NCI-H1048 (cell line): ENCODE results near the gene GLIS2.

Source experiments
- DNase-seq: peaks from one replicate; lab custom pipeline; 2025; lab: John Stamatoyannopoulos, UW

GLIS2 gene

DNA sequence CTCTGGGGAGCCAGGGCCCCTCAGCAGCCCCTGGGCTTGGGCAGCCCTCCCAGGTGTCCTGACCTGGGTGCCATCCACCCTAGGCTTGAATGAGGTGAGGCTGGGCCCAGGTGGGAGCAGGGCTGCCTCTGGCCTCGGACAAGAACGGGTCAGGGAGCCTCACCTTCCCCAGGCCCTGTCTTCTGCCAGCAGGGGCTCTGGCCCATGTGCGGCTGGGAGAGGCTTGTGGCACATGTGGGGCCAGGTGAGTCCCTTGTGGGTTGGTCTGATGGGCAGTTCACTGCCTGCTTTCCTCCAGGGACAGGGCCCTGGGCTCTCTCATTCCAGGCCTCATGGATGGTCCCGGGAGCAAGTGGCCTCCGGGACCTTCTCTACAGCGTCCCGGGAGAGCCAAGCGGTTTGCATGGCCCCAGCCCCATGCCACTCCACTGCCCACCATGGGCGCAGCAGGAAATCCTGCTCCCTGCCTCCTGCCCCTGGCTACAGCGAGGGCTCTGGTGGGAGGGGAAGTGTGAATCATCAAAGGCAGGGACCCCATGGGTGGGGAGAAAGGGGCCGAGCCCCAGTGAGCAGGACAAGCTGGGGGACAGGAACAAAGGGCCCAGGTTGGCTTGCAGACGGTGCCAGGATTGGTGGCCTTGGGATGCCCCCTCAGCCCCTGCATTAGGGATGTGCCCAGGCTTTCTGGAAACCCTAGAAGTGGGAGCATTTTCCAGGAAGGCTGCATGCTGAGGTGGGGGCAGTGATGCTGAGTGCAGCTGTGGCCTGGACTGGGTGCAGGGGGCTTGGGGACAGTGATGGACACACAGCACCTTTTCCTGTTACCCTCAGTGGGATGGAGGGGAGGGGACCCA is 68.0 kb downstream of the GLIS2 start:
- no peak for DNase-seq

GRCh38 chr16:4384509-4384942 is 68.7 kb downstream of the GLIS2 start:
- no peak for DNase-seq

DNA sequence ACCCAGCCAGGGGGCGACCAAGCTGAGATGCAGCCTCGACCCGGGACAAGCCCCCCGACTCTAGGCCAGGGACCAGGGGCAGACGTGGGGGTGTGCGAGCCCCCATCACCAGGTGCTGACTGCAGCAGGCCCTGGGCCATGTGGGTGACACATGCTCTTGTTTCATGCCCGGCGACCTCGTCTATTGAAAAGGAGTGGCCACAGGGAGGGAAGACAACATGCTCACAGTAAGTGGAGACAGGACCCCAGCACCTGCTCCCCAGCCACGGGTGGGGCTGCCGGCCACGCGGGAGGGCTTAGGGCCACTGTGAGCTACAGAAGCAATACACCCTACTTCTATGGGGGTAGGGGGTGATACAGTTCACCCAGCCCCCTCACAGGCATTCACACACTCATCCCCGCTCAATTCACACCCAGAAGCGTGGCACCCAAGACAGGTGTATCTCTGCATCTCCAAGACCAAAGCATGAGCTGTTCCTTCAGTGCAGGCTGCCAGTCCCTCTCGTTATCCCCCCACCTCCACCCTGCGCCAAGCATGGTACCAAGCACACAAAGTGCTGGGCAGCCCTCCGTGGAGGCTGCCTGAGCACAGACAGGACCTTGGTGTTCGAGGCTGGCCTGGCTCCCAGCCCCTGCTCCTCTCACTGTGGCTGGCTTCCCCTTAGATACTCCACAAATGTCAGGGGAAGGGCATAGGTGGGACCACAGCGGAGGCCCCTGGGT is 69.4 kb downstream of the GLIS2 start:
- no peak for DNase-seq

DNA sequence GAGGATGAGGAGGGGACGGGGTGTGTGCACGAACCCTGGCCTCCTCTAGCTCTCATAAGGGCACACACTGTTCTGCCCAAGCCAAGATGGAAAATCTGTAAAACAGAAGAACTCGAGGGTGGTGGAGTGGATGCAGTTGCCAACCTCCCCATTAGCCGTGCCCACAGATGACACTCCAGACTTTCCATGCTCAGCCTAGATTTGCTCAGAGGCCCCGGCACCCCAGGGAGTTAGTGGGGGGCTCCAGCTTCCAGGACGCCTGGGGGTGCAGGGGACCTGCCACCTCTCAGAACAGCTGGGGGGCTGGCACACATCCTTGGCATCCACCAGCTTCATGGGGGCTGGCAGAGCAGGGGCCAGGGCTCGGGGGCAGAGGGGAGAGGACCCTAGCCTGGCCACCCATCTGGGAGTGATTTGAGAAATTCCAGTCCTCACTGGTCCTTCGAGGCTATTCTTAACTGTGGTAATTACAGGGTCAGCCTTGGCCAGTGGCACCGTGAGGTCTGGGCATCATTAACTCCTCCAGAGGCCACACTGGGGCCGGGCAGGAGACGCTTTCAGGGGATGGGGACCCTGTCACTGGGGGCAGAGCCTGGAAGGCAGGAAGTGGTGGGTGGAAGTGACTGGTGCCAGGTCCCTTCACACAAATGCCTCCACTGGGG is 70.1 kb downstream of the GLIS2 start:
- no peak for DNase-seq

- no peak for DNase-seq
Measured at GRCh38 chr16:4386451-4386805, 70.6 kb downstream of the GLIS2 start.

DNA sequence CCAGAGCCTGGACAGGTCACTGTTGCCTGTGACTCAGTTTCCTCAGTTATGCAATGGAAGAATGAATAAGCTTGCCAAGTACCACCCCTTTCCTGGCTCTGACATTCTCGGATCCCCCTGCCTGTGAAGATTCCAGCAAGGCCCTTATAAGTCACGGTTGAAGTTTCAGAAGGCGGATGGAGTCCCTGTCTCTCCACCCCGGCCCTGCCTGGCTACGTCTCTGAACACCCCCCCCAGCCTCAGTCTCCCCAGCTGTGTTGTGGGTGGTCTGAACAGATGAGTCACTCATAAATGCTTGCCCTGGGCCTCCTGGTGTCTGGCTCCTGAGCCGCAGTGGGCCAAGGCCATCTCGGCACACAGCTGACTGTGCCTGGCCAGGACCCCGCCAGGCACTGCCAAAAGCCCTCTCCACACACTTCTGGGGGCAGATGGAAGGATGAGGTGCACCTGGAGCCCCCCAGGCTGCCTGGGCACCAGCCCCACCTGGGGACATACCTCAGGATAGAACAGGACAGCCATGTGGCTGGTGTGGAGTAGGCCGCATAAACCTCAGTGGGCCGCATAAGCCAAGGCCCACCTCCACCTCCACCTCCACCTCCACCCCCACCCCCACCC is 71.2 kb downstream of the GLIS2 start:
- no peak for DNase-seq

- no peak for DNase-seq
Measured at GRCh38 chr16:4387781-4388180, 71.9 kb downstream of the GLIS2 start.

GRCh38 chr16:4388271-4389021 is 72.6 kb downstream of the GLIS2 start:
- no peak for DNase-seq
